Spleen (tissue), 7 donors: ENCODE results near the gene KATNAL1.

ENCODE experiments used
- POLR2A ChIP-seq, 3 donors: fragments of 450-650 bp; IDR thresholded peaks; one replicate each; pipeline ENCODE4 v1.5.1; 2017; ENCODE audit warnings: antibody characterized with exemption in 3 of 3, mild to moderate bottlenecking in 1 of 3
- POLR2AphosphoS5 ChIP-seq, 3 donors: sonication (generic); formaldehyde crosslinking; IDR thresholded peaks; one replicate each; pipeline ENCODE4 v1.5.1; 2017; ENCODE audit warnings: antibody characterized with exemption in 3 of 3
- TF ChIP-seq, protein P1 (sequence below), 11 experiments: fragments of 200-600 bp in 7 of 11; fragments of 450-650 bp in 4 of 11; sonication (generic) in 4 of 11; IDR thresholded peaks in 8 of 11; conservative IDR thresholded peaks in 3 of 11; 1 replicate in 7 of 11; 2 replicates in 4 of 11; pipeline versions ENCODE4 v1.4.0 to v1.8.0; 2016 to 2021; ENCODE audit warnings: antibody characterized with exemption in 11 of 11, inconsistent platforms in 4 of 11, mild to moderate bottlenecking in 1 of 11
- donor health status: DM: no; HTN: no; CAD: no; lungs with moderate emphysema.
- donor health status: DM: no; HTN: no; CAD: no.
- donor health status: DM: no; HTN: no; CAD: no.

DNA sequence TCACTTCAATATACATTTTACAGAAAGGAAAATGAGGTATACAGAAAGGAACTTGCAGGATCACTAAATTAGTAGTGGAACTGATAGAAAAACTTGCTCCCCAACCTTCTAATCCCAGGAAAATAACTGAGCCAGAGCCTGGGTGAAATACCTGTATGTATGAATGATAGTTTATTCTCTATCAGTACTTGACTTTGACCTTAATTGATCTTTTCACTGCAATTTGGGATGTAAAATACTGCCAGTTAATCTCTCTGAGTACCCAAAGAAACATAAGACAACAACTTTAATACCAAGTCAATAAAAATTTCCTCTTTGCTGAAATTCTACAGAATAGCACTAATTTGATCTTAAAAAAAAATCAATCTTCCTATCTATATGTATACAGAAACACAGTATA, 33.3 kb downstream of the KATNAL1 start:
- no peak for TF ChIP-seq POLR2A (IDR thresholded peaks at IDR 0.05)
- TF ChIP-seq, protein P1, sequence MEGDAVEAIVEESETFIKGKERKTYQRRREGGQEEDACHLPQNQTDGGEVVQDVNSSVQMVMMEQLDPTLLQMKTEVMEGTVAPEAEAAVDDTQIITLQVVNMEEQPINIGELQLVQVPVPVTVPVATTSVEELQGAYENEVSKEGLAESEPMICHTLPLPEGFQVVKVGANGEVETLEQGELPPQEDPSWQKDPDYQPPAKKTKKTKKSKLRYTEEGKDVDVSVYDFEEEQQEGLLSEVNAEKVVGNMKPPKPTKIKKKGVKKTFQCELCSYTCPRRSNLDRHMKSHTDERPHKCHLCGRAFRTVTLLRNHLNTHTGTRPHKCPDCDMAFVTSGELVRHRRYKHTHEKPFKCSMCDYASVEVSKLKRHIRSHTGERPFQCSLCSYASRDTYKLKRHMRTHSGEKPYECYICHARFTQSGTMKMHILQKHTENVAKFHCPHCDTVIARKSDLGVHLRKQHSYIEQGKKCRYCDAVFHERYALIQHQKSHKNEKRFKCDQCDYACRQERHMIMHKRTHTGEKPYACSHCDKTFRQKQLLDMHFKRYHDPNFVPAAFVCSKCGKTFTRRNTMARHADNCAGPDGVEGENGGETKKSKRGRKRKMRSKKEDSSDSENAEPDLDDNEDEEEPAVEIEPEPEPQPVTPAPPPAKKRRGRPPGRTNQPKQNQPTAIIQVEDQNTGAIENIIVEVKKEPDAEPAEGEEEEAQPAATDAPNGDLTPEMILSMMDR (IDR thresholded peaks at IDR 0.05 in 8 of 11, conservative IDR thresholded peaks at IDR 0.05 in 3 of 11): no peak
- TF ChIP-seq POLR2AphosphoS5 (IDR thresholded peaks at IDR 0.05): no peak
